GM12873 (cell line): Measurements from ENCODE around the gene ACTR5.
A peak's percentile ranks its signal among the peaks of the same experiment; 100 is the strongest.

Source experiments
- CTCF ChIP-seq: IDR thresholded peaks from 2 replicates; pipeline ENCODE4 v1.5.1; 2012; ENCODE audit warnings: low read depth, mild to moderate bottlenecking, moderate library complexity, low read length, control low read depth; ENCODE audit not compliant: insufficient read depth; ENCODE audit errors: missing control alignments

Gene ACTR5

DNA sequence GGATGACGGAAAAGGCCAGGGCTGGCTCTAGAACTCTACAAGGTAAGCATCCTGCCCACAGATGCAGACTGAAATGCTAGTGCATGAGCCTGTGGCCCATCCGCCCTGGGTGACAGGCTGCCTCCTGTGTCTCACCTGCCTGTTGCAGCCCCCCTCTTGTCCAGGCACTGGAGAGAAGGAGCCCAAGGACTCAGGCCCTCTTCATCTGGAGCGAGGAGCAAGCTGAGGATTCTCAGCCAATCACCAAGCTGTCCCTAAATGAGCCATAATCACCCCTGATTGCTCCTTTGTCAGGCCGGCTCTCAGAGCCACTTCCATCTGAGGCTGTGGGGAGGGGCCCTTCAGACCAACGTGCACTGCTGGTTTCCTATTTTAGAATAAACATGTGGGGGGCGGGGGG lies 34.0 kb upstream of the ACTR5 start:
- TF ChIP-seq CTCF = no peak

DNA sequence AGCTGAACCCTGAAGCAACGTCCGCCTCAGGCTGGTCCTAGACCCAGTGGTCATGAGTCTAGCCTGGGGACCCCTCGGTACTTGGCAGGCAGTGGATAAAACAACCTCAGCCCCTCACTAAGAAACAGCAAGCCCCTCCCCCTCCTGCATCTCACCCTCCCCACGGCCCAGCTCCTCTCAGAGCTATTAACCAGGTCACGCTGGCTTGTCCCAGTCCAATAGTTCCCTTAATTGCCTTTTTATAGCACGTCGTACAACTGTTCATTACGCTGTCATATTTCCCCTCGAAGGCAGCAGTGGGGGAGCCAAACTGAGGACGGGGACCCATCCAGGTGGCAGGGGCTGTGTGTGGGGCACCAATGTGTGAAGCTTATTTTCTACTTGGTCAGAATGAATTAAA lies 32.6 kb upstream of the ACTR5 start:
- no peak for TF ChIP-seq CTCF

DNA sequence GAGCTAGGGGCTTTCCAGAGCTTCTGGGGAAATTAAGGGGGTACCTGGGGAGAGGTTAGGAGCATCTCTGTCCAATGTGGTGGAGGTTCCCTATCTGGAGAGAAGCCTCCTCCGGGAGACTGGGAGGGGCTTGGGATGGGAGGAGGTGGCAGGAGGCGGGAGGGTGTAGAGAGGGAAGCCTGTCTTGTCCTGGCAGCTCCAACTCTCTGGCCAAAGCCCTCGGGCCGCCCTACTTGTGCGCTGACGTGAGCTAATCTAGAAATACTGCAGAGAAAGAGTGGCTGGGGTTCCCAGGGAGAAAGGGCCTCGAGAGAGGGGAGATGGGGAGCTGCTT lies 25.6 kb upstream of the ACTR5 start:
- TF ChIP-seq CTCF = no peak

DNA sequence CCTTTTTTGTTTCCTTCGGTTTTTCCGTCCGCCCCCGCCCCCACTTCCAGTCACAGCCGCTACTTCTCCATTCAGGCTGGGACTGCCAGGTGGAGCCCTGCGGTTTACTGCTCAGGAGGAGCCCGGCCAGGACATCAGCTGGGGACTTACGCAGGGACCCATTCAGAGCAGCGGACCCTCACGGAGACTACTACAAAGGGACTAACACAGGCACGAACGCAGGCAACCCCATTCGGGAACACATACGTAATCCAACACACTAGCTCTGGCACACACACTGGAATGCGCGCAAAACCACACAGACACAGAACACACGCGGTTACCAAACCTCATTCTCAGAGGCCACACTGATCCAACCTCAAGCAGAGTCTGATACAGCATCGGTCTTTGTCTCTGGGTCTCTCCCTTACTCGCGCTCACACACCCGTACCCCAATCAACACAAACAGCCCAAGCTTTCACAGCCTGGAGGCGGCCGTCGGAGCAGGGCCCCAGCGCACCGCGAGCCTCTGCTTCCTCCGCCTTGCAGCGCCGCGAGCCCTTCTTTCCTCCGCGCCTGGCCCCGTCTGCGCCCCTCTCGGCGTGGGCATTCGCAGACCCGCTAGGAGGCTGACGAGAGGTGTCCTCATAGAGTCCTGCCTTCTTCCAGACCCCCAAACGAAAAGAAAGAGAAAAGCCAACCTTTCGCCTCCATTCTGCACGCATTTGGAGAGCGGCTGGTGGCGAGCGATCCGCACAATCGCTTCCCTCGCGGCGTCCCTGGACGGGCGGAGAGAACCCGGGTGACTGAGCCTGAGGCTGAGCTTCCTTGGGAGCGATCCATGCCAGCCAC lies 25.0 kb upstream of the ACTR5 start:
- no peak for TF ChIP-seq CTCF

- no peak for TF ChIP-seq CTCF
These were observed 24.2 kb upstream of the ACTR5 start, which contains the start of gene SLC32A1 for GRCh38 chr20:38723848-38724625. Gene SLC32A1, plus strand, starts transcription at chr20:38724486. Its CDS starts 239 bp downstream, at chr20:38724725.

DNA sequence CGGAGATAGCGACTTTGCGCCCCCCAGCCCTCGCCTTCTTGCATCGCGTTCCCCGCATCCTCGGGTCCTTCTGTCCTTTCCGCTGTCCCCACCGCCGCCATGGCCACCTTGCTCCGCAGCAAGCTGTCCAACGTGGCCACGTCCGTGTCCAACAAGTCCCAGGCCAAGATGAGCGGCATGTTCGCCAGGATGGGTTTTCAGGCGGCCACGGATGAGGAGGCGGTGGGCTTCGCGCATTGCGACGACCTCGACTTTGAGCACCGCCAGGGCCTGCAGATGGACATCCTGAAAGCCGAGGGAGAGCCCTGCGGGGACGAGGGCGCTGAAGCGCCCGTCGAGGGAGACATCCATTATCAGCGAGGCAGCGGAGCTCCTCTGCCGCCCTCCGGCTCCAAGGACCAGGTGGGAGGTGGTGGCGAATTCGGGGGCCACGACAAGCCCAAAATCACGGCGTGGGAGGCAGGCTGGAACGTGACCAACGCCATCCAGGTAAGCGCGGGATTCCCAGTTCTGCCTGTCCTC lies 23.6 kb upstream of the ACTR5 start:
- no peak for TF ChIP-seq CTCF

DNA sequence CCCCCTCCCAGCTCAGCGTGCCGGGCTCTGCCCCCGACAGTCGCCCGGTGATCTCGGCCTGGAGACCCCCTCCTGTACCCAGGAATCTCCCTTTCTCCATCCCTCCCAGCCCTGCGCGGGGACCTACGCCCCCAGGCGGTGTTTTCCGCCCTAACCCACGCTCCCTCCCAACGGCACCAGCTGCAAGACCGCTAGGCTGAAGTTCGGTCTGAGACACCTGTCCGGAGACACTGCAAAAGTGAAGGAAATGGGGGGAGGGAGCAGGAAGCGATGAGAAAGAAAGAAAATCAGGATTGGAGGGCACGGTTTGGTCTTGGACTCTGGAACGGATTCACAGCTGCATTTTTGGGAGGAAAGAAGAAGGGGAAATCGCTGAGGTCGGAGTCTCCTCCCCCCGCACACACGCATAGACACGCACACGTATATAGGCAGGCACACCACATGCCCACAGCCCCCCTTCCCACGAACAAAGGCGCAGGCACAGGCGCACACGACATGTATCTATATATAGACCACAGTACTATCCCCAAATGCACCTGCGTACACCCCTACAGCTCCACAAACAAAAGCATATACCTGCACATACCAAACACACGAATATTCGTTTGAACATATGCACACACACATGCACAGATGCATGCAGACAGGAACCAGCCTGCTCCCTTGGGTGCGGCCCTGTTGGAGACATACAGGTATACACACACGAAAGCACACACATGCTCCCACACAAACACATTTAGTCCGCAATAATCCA lies 22.9 kb upstream of the ACTR5 start:
- peak; percentile 15 for TF ChIP-seq CTCF
